ENCODE results near the gene RAI14.
"Not testable (repeated sequence)": the region's sequence is repeated elsewhere in the genome, so short reads cannot be mapped to it uniquely, and the experiment has no call there.

Gene RAI14

DNA sequence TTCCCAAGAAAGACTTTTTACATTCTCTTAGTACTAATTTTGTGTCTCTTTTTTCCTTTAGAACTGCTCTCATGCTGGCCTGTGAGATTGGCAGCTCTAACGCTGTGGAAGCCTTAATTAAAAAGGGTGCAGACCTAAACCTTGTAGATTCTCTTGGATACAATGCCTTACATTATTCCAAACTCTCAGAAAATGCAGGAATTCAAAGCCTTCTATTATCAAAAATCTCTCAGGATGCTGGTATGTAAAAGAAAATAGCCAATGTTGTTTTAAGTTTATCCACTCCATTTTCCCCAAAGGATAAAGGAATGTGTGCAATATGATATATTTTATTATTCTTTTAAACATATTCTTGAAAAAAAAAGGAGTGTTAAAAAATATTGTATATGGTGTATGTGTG, 155.6 kb downstream of the RAI14 start:
- DNase-seq (ENCODE audit: low read depth in 2 of 2, low spot score in 1 of 2) = no peak

DNA sequence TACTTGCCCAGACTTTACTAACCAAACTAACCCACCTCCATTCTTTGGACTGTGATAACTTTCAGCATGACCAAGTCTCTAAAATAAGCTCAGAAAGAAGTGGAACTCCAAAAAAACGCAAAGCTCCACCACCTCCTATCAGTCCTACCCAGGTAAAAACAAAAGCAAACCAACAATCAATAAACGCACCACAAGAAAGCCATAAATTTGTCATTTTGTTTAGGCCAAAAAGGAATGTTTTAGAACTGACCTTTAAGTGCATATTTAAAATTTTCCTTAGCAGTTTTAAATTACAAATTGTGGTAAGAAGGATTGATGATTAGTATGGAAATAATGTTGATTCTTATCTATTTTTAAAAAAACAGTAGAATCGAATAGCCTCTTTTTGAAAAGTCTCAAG, 157.4 kb downstream of the RAI14 start:
- DNase-seq (ENCODE audit: low read depth in 2 of 2, low spot score in 1 of 2) = no peak

DNA sequence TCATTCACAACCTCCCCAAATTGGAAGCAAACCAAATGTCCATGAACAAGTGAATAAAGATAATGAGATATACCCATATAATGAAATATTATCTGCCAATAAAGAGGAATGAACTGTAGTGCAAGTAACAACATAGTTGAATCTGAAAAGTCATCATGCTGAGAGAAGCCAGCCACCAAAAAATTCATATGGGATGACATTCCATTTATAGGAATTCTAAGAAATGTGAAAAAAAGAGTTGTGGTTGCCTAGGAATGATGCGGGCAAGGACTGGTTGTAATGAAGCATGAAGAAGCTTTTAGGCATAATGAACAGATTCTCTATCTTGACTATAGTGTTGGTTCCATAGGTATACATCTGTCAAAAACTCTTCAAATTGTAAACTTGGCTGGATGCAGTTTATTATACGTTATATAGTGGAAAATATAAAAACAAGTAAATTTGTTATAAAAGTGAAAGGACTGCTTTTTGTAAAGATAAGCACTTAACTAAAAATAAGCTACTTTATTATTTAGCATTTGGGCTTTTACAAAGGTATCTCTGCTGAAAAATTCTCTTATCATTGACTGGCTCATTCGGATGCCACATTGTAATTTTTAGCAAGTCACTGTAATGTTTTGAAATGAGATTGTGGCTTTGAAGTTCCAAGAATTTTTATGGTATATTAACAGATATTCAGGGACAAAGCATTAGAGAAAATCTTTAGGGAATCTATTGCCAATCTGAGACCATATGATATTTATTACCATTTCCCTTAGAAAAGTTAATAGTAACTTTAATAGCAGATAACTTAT, 161.6 kb downstream of the RAI14 start:
- no peak for DNase-seq (ENCODE audit: low read depth in 2 of 2, low spot score in 1 of 2)

DNA sequence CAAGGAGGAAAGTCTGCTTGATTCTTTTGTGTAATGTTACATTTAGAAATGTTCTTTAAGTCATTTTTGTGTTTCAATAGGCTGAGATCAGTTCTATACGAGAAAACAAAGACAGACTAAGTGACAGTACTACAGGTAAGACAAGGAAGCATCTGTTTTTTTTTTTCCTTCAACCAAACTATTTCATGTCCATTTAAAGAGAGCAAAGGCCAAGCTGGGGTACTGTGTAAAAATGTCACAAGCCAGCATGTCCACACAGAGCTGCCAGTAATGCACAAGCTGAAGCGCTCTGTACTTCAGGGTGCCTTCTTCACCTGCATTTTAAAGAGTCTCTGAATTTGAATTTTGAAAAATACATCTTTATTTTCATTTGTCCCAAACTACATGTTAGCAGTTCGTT, 162.6 kb downstream of the RAI14 start:
- DNase-seq (ENCODE audit: low read depth in 2 of 2, low spot score in 1 of 2) = no peak

DNA sequence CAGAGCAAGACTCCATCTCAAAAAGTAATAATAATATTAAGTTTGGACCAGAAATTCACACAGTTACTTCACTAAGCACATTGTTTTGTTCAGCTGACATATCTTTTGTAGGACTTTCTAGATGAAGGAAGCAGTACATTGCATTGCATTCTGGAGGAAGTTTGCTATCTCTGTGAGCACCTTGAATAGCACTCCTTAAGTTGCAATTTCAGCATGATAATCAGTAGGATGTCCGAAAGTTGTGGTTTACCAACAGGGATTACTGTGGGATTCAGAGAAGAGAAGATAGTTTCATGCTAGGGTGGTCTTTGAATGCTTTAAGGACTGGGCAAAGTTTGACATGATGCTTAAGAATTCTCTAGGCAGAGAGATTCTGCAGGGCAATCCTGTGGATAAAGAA, 164.5 kb downstream of the RAI14 start:
- no peak for DNase-seq (ENCODE audit: low read depth in 2 of 2, low spot score in 1 of 2)

DNA sequence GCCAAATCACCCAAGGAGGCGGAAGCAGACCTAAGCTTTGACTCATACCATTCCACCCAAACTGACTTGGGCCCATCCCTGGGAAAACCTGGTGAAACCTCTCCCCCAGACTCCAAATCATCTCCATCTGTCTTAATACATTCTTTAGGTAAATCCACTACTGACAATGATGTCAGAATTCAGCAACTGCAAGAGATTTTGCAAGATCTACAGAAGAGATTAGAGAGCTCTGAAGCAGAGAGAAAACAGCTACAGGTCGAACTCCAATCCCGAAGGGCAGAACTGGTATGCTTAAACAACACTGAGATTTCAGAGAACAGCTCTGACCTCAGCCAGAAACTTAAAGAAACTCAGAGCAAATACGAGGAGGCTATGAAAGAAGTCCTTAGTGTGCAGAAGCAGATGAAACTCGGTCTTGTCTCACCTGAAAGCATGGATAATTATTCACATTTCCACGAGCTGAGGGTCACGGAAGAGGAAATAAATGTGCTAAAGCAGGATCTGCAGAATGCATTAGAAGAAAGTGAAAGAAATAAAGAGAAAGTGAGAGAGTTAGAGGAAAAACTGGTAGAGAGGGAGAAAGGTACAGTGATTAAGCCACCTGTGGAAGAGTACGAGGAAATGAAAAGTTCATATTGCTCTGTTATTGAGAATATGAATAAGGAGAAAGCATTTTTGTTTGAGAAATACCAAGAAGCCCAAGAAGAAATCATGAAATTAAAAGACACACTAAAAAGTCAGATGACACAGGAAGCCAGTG, 167.0 kb downstream of the RAI14 start:
- no peak for DNase-seq (ENCODE audit: low read depth in 2 of 2, low spot score in 1 of 2)

DNA sequence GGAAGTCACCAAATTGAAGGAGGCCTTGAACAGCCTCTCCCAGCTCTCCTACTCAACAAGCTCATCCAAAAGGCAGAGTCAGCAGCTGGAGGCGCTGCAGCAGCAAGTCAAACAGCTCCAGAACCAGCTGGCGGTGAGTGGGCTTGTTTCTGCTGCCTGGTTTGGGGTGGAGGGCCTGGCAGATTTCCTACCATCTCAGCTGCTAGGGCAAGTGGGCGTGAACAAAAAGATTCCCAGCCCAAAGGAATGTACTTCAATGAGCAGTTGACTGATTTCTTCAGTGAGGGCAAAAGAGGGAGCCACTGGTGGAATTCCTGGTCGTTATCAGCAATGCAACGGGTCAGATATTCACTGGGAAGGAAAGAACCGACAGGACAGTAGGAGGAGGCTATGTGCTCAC, 170.2 kb downstream of the RAI14 start:
- DNase-seq (ENCODE audit: low read depth in 2 of 2, low spot score in 1 of 2) = no peak

DNA sequence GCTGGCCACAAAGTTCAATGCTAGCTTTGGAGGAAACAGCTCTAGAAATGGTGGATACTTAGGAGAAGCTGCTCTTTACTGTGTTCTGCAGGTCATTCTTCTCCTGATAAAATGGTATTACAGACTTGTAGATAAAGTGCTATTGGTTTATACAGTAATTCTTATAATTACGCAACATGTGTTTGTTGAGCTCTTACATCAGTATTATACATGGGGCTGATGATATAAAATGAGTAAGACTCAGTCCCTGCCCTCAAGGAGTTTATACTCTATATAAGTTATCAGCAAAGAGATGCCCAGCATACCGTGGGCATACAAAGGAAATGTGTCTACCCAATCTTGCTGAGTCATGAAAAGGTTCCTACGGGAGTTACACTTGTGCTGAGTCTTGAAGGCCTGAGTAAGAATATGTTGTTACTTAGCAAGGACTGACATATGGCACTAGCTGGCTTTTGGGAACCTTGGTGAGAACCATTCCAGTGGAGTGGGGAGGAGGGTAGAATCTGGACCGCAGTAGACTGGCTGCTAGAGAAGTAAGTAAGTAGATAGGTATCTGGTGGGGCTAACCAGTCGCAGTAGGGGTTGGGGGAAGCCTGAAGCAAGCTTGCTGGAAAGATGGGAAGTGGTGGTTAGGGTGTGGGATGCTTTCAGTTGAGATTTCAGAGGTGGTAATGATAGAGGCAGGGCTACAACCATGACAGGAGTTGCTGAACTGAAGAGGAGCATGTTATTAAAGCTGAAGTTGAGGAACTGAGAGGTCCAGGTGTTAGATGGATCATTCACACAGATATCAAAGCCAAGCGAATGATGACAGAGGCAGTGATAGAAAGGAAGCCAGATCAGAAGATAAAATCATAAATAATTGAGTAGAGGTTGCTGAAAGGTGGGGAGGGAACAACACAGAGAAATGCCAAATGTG, 171.7 kb downstream of the RAI14 start:
- DNase-seq (ENCODE audit: low read depth in 2 of 2, low spot score in 1 of 2) = no peak

DNA sequence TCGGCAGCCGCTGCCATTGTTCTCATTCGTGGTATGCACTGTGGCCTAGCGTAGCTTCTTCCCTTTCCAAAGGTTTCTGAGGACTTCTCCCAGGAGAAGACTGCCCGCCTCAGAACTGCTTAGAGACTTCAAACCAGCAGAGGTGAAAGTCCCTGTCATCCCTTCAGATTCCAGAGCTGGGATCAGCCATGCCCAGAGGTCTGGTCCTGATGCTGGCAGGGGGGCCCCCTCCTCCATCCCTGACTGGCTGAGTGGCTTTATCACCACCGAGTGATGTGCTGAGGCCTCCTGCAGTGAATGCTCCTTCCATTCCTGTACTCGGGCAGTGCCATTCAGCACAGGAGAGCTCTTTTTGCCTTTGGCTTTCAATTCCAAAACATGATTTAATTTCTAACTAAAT, 174.7 kb downstream of the RAI14 start:
- DNase-seq (ENCODE audit: low read depth in 2 of 2, low spot score in 1 of 2) = not testable (repeated sequence)

DNA sequence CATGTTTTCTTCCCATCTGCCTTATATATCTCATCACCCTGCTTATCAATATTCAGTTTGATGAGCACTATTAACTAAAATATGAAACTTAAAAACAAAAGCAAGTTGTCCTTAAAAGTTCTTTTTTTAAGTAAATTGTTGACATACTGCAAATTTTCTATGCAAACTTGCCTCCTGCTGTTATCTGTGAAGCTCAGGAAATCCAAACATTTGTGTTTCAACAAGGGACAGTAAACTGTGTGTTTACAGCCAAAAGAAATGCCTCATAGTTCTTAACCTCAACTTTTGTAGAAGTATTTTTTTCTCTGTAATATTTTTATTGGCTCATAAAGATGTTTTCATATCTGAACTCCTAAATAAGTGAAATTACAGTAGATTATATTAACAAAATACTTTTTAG, 175.2 kb downstream of the RAI14 start:
- no peak for DNase-seq (ENCODE audit: low read depth in 2 of 2, low spot score in 1 of 2)

DNA sequence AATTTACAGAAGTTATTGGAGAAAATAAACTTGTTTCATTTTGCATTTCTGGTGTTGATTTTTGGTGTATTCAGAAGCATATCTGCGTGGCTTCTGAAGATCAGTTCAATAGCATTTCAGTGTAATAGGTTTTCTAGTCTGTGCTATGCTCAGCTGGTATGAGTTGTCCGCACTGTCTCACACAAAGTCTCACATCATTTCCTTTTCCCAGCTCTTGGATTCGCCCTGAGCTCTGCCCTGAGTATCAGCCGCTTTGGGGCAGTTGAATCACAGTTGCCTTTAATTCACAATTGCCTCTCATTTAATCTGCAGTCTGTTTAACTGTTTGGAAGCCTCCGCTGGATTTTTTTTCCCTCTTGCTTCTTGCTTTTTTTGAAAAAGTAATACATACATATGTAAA, 176.4 kb downstream of the RAI14 start:
- DNase-seq (ENCODE audit: low read depth in 2 of 2, low spot score in 1 of 2) = no peak

DNA sequence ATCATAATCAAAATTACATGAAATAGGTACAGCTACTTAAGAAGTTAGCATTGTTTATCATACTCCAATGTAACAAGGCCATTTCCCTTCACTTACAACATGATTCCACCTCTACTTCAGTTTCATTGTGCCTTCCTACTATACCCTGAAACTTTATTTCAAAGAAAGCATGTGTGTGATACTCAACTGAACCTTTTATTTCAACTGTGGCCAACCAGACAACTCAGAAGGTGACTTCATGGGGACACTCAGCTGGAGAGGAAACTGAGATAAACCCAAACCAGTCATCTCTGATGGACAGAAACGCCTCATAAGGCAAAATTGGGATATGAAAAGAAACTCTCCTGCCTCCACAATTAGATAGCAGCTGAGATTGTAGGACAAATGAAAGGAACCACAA, 177.0 kb downstream of the RAI14 start:
- no peak for DNase-seq (ENCODE audit: low read depth in 2 of 2, low spot score in 1 of 2)

DNA sequence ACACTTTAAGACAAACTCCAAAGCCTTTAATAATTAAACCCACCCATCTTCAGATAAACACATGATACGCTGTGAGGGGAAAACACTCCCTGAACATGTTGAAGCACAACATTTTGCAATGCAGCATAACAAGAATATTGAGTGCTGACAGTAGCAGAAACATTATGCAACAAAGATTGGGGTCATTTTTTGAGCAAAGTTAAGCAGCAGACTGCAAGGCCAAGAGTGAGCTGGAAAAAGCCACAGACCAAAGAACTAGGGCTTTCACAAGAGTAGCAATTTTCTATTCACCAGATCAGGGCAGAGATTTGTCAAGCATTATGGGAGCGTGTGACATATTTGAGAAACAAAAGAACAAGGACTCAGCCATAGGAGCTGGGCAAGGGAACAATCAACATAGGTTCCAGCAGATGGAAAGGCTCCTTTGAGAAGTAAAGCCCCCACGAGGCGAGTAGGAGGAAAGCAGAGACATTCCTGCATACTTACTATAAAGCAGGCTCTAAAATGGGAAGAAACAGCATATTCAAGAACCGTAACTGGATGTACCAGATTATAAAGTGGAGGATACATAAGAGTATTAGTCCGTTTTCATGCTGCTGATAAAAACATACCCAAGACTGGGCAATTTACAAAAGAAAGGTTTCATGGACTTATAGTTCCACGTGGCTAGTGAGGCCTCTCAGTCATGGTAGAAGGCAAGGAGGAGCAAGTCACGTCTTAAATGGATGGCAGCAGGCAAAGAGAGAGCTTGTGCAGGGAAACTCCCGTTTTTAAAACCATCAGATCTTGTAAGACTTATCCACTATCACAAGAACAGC, 178.1 kb downstream of the RAI14 start:
- DNase-seq (ENCODE audit: low read depth in 2 of 2, low spot score in 1 of 2) = no peak

DNA sequence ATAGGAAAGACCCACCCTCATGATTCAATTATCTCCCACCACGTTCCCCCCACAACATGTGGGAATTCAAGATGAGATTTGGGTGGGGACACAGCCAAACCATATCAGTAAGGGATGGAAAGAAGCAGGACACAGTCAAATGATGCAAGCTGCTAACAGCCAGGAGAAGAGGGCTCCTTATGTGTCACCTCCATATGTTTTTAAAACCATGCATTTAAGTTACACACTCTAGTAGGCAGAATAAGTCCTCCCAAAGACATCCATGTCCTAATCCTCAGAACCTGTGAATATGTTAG, 178.6 kb downstream of the RAI14 start:
- no peak for DNase-seq (ENCODE audit: low read depth in 2 of 2, low spot score in 1 of 2)

DNA sequence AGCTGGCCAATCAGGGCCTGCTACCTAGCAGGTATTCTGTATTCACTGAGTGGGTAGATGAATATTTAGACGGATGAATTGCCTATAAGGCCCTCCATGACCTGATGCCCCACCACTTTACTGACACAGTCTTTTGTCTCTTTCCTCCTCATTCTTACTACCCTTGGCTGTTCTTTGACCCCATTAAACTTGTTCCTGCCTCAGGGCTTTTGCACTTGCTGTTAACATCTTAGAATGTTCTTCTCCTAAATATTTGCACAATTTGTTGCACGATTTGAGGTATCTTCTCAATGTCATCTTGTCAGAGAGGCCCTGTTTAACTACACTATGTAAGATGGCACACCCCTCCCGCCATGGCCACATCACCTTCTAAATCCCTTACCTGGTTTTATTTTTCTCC, 179.5 kb downstream of the RAI14 start:
- no peak for DNase-seq (ENCODE audit: low read depth in 2 of 2, low spot score in 1 of 2)

DNA sequence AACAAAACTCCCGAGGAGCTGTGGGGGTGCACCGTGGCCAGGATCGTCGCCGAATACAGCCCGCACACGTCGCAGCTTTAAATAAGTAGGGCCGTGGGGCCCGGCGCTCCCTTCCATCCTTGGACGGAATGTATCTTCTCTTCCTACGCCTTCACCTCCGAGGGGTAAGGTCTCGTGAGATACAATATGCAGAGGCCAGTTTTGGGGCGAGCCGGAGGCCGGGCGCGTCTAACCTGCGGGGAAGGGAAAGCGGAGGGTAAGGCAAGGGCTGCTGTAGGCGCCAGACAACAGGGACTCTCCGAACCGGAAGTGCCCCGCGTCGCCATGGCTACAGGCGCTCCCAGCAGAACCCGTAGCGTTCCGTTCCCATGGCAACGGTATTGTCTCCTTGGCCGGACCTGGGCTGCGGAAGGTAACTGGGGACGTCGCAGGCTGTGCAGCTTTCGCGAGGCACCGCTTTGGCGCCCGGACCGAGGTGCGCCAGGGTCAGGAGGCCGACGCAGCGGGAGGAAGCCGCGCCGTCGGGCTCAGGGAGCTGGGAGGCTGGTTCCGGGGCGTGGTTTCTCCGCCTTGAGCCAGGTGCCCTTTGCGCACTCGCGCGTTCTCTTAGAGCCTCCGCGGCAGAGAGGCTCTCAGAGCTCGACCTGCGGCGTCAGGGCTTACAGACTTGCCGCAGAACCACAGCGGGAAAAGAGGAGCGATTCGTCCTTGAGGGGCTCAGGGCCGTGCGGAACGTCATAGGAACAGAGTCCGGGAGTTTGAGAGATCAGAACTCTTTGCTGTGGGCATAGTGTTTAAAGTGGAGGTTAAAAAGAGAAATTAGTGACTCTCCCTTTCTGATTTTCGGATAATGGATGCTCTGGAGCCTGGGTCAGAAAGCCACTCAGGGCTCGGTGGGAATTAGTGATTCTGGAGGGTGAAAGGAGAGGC, 182.9 kb downstream of the RAI14 start, which contains the start of gene TTC23L:
Gene TTC23L (plus strand): TSS at position 380 of the 930 bp plus-strand sequence. CDS start 1,508 bp downstream, outside the sequence.
- DNase-seq (ENCODE audit: low read depth in 2 of 2, low spot score in 1 of 2) = peak; percentile 73 to 77

DNA sequence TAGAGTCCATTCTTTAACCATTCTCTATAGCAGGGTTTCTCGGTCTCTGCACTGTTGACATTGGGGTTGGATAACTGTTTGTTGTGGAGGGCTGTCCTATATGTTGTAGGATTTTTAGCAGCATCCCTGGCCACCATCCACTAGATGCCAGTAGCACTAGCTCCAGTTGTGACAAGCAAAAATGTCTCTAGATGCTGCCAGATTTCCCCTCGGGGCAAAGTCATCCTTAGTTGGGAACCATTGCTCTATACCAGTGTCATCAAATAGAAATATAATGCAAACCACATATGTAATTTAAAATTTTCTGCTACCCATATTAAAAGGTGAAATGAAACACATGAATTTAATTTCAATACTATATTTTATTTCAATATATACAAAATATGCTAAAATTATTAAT, 185.7 kb downstream of the RAI14 start:
- no peak for DNase-seq (ENCODE audit: low read depth in 2 of 2, low spot score in 1 of 2)

DNA sequence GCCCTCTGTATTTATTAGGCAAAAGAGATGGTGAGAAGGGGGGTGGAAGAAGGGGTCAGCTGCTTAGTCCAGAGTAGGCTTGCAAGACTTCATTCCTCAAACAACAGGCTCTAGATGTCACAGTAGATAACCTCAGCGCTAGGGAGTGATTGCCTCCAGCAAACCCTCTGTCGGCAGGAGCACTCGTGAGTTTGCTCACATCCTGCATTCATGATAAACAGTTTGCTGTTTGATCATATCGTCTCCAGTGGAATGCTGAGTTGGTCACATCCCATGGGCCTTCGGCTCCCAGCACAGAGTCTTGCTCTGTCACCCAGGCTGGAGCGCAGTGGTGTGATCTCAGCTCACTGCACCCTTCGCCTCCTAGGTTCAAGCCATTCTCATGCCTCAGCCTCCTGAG, 186.4 kb downstream of the RAI14 start:
- DNase-seq (ENCODE audit: low read depth in 2 of 2, low spot score in 1 of 2) = no peak

DNA sequence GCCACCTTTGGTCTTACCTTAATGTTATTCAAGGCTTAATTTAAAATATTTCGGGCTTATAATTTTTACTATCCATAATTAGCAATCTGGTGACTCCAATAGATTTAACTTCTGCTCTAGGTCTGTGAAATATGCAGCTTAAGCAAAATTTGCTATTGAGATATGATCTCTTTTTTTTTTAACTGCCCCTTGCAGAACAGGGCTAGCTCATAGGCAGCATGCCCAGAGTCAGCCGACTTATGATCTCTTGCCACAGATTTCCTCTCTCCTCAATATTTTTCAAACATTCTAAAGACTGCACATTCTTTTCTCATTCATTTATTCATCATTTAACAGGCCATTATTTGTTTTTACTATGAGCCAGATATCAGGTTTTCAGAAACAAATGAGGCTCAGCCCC, 187.4 kb downstream of the RAI14 start:
- DNase-seq (ENCODE audit: low read depth in 2 of 2, low spot score in 1 of 2) = no peak

DNA sequence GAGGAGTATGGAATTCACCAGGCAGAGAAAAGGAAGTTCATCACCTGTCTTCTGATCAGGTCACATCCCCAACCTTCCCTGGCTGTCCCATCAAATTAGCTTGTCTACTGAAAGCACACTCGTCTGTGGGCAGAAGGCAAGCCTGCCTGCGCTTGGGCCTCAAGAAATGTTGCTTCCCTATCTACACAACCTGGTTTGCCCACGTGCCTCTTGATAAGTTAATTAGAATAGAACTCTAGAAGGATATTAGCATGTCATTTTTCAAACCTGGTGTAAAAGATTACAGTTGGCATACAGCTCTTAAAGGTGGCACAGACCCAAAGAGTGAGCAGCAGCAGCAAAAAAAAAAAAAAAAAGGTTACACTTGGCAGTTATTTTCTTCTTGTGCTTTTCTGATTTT, 188.0 kb downstream of the RAI14 start:
- no peak for DNase-seq (ENCODE audit: low read depth in 2 of 2, low spot score in 1 of 2)

All from stimulated activated CD8-positive, alpha-beta memory T cell treated with anti-CD3 and anti-CD28 coated beads, Interleukin-4, amount 100 ng/mL, for 1 hour (primary cell).